Non-pigmented ciliary epithelial cell (primary cell): ENCODE results near the gene INPP4A.

Experiments used
- DNase-seq: peaks from one replicate; pipeline ENCODE4 v3.0.0-alpha.2; 2010; ENCODE audit warnings: low read depth

Gene INPP4A

DNA sequence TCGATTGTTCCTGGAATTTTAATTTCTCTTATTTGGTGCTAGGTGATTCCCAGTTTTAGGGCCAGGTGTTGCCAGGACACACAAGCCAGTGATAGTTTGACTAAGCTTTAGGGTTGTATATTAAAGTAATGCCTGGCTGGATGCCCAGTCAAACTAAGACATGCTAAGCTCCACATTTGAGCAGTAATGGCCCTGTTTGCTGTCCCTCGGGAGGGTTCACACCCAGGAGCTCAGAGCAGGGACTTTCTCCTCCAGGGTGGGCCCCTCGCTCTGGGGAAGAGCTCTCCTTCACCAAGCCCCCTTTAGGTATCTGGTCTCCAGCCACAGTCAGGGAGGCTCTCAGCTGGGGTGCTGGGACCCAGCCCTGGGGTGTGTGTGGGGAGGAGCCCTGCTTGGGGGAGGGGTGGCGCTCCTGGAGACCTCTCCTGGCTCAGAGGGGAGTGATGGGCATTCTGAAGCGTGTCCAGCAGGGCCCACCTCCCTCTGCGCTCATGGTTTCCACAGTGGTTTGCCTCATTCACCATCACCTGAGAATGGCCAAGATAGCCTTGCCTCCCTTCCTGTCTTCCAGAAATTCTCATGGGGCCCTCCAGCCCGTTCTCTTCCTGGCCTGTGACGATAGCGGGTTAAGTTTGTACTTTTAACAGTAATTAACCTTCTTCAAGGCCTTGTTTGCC, 31.7 kb downstream of the INPP4A start:
- no peak for DNase-seq

GRCh38 chr2:98477036-98477435, 32.4 kb downstream of the INPP4A start:
- DNase-seq, result no peak

DNA sequence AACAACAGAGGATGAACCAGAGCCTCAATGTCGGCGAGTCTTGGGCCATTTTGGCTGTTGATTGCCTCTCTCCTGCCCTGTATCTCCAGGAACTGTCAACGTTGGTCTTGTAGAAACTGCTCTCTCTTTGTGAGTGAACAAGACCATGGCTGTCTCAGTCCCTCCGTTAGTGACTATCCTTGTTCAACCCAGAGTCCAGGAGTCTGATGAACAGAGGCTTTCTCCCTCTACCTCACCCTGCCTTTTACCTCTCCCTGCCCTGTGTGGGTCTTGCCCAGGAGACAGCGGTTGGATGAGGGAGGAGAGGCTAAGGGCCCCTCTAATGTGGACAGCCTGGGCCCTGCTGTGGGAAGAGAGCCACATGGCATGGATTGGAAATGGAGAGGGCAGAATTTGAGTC, 32.8 kb downstream of the INPP4A start:
- DNase-seq, result no peak

DNA sequence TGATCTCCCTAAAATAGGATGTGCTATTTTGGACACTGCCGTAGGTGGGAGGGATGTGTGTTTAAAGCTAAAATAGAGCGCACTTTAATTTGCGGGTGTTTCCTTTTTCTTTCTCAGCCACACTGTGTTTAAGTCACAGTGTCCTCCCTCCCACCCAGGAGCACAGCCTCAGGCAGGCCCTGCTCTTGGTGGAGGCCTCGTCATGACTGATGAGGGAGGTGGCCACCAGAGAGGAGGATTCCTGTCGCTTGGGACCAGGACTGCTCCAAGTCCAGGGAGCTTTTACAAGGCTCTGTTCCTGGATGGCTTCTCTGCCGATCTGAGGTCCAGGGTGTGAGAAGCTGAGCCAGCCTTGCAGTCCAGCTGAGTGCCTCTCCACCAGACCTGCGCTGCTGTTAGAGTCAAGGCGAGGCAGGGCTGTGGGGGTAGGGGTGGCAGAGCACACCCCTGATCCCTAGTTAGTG, 33.5 kb downstream of the INPP4A start:
- no peak for DNase-seq

- DNase-seq, result no peak
Measured at GRCh38 chr2:98478907-98479306, 34.2 kb downstream of the INPP4A start.

GRCh38 chr2:98479371-98479770, 34.7 kb downstream of the INPP4A start:
- no peak for DNase-seq

GRCh38 chr2:98479959-98480524, 35.4 kb downstream of the INPP4A start:
- no peak for DNase-seq

- DNase-seq, result no peak
Measured at GRCh38 chr2:98480598-98480997, 35.9 kb downstream of the INPP4A start.

- no peak for DNase-seq
Measured at GRCh38 chr2:98482362-98482761, 37.7 kb downstream of the INPP4A start.

- no peak for DNase-seq
Measured at GRCh38 chr2:98483257-98483861, 38.7 kb downstream of the INPP4A start.

DNA sequence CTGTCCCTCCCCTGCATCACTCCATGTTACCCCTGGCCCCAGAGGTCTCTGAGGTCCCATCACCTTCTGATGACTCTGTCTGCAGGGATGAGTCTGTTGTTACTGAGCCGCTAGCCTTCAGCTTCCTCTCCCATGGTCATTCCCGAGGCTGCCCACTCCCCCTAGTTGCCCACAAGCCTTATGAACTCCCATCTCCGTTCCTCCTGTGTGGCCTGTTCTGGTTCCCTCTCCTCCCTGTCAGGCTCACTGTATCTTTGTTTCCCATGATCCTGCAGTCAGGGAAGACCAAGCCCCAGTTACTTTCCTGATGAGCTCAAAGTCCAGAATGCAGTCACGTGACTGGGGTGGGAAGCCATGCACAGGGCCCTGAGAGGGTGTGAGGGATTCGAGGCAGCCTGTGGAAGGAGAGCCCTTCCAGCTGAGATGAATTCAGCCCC, 39.5 kb downstream of the INPP4A start:
- no peak for DNase-seq

GRCh38 chr2:98484652-98485452, 40.2 kb downstream of the INPP4A start:
- DNase-seq, result no peak

GRCh38 chr2:98485453-98485755, 40.7 kb downstream of the INPP4A start:
- no peak for DNase-seq

GRCh38 chr2:98486374-98486981, 41.8 kb downstream of the INPP4A start:
- no peak for DNase-seq

DNA sequence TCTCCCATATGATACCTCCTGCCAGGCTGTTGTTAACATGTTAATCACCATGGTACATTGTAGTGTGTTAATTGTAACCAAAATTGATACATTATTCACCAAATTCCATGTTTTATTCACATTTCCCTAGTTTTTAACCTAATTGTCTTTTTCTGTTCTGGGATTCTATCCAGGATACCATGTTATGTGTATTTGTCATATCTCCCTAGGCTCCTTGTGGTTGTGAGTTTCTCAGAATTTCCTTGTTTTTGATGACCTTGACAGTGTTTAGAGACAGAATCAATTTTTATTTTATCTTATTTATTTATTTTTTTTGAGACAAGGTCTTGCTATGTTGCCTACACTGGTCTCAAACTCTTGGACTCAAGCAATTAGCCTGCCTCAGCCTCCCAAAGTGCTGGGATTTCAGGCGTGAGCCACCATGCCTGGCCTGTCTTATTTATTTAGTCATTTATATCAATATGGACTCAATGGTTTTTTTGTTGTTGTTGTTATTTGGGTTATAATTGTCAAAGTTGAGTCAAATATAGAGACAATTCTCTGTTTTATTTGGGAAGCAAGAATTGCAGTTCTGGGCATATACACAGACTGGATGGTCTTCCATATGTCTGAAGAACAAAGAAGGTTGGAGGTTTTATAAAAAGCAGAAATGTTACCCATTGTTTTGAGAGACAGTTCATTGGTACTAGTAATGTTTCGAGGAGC, 42.6 kb downstream of the INPP4A start:
- no peak for DNase-seq

DNA sequence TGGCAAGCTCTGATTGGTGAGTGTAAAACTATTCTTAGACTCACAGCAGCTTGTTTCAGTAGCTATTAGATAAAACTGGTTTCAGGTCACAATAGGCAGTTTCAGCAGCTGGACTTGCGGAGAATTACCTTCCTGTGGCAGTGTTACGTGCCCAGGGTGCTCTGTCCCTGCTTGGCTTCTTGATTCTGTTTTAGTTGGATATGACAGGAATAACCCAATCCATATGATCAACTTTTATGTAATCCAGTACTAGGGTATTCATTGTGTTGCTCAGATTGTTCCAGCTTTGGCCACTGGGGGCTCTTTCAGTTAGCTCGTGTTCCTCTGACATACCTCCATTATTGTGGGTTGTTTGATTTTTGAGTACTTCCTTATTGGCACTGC, 43.1 kb downstream of the INPP4A start:
- DNase-seq, result no peak

GRCh38 chr2:98488252-98488651, 43.6 kb downstream of the INPP4A start:
- no peak for DNase-seq

DNA sequence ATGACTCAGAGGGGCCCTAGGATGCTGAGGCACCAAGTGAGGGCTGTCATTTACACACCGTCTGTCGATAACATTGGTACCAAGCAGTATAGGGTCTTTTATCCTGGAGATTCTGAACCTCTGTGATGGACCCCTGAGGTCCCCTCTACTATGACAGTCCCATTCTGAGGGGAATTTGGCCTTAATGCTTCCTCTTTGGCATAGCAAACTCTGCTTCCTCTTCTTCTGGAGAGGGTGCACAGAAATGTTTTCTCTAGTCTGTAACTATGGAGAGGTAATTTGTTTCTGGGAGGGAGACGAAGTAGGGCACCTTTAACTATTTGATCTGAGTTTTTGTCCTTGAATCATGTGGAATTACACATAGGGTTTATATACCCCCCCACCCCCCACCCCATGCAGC, 44.8 kb downstream of the INPP4A start:
- DNase-seq, result no peak

- no peak for DNase-seq
Measured at GRCh38 chr2:98489971-98490962, 45.6 kb downstream of the INPP4A start.

DNA sequence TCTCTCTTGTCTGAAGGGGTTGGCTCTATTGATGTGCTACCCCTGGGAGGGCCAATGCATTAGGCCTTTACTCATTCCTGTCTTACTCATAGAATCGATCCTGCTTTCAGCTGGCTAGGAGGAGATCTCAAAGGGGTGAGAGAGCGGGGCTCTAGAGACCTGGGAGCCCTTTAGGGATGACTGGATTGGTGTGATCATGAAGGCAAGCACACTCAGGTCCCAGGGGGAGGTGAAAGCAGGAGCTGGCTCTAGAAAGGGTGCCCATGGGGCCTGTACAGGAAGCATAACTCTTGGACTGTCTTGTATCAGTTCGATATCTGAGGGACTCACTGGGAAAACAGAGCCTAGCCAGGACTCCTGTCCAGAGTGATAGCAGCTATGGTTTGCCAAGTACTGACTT, 47.8 kb downstream of the INPP4A start:
- no peak for DNase-seq

DNA sequence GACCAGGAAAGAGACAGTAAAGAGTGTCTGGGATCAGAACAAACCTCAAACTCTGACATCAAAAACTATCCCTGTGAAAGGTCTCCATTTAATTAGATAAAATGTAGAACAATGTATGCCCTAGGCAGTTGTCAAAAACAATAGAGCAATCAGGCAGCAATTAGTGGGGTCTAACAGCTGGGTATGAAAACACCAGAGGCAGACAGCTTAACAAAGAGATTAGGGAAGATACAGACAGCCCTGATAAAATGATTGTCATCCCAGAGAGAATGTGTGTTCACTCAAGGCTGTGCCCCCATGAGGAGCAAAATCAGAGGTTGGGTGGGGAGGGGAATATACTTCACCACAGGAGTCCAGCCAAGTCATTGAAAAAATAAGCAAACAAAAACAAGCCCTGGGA, 50.0 kb downstream of the INPP4A start:
- no peak for DNase-seq
